IPS DF 6.9 (cell line): Measurements from ENCODE around the gene SRRM4.
"Not testable (repeated sequence)": the region's sequence is repeated elsewhere in the genome, so short reads cannot be mapped to it uniquely, and the experiment has no call there.

Experiments used
- DNase-seq: peaks from one replicate; pipeline ENCODE4 v3.0.0-alpha.2; 2013; ENCODE audit warnings: low read depth, low spot score
- H3K27ac ChIP-seq: one replicate; pipeline ENCODE4 v1.5.1; 2013; ENCODE audit warnings: low read length, control low read depth
- H3K27me3 ChIP-seq: 2 replicates; pipeline ENCODE4 v1.6.1; 2013; ENCODE audit warnings: mild to moderate bottlenecking, low read length; ENCODE audit not compliant: control insufficient read depth, insufficient read depth
- H3K36me3 ChIP-seq: 2 replicates; pipeline ENCODE4 v1.6.1; 2013; ENCODE audit warnings: low read length; ENCODE audit not compliant: control insufficient read depth, insufficient read depth
- H3K4me1 ChIP-seq: 2 replicates; pipeline ENCODE4 v1.6.1; 2013; ENCODE audit warnings: low read length; ENCODE audit not compliant: control insufficient read depth, insufficient read depth
- H3K4me3 ChIP-seq: 2 replicates; pipeline ENCODE4 v1.5.1; 2013; ENCODE audit warnings: mild to moderate bottlenecking, low read length
- H3K9me3 ChIP-seq: 2 replicates; pipeline ENCODE4 v1.6.1; 2013; ENCODE audit warnings: low read length, inconsistent platforms; ENCODE audit not compliant: control insufficient read depth, insufficient read depth
- WGBS: extraction: QIAGEN DNeasy Blood & Tissue Kit; methylation state at CpG from one replicate; pipeline ENCODE4 v1.1.7; 2013; ENCODE audit warnings: mixed read lengths, missing lambda C conversion rate; ENCODE audit not compliant: insufficient read length, insufficient coverage; 5-methylcytosine and 5-hydroxymethylcytosine counted together

The SRRM4 gene

GRCh38 chr12:119088685-119089379 lies 107.5 kb downstream of the SRRM4 start:
- H3K27ac ChIP-seq, result peak overlapping the region; percentile 29
- no peak overlapping the region for H3K4me3 ChIP-seq
- H3K9me3 ChIP-seq, result no peaks in the 10 kb centered on the region
- peaks cover 9% of the 10 kb centered on the region; the same call in 1 of the 2 replicates for H3K4me1 ChIP-seq
- no peak for DNase-seq
- no CpG with 5 or more reads among the region's 10 CpGs for WGBS
- no peaks in the 10 kb centered on the region for H3K27me3 ChIP-seq
- H3K36me3 ChIP-seq, result no peaks in the 10 kb centered on the region

- Histone ChIP-seq H3K27me3 (no peaks in the 10 kb centered on the region), H3K36me3 (no peaks in the 10 kb centered on the region), H3K27ac (no peak overlapping the region), H3K4me1 (peaks cover 9% of the 10 kb centered on the region; the same call in 1 of the 2 replicates), H3K9me3 (no peaks in the 10 kb centered on the region), H3K4me3 (no peak overlapping the region)
- no CpG with 5 or more reads among the region's 1 CpG for WGBS
- DNase-seq, result peak; percentile 84
Observed at GRCh38 chr12:119089380-119090013, 108.2 kb downstream of the SRRM4 start.

- no peak for DNase-seq
- Histone ChIP-seq H3K36me3 (no peaks in the 10 kb centered on the region), H3K27ac (no peak overlapping the region), H3K4me1 (peaks cover 9% of the 10 kb centered on the region; the same call in 1 of the 2 replicates), H3K27me3 (no peaks in the 10 kb centered on the region), H3K9me3 (no peaks in the 10 kb centered on the region), H3K4me3 (no peak overlapping the region)
- WGBS, result no CpG with 5 or more reads among the region's 1 CpG
Observed at GRCh38 chr12:119090276-119090675, 108.9 kb downstream of the SRRM4 start.

- DNase-seq, result no peak
- WGBS, result no CpG with 5 or more reads among the region's 3 CpGs
Observed at GRCh38 chr12:119090865-119091264, 109.5 kb downstream of the SRRM4 start.

GRCh38 chr12:119096429-119097202 lies 115.3 kb downstream of the SRRM4 start:
- Histone ChIP-seq H3K27ac (no peak overlapping the region), H3K4me3 (no peak overlapping the region), H3K9me3 (no peaks in the 10 kb centered on the region), H3K27me3 (no peaks in the 10 kb centered on the region), H3K36me3 (no peaks in the 10 kb centered on the region), H3K4me1 (no peaks in the 10 kb centered on the region)
- DNase-seq, result peak; percentile 58
- WGBS, result no CpG with 5 or more reads among the region's 11 CpGs

More at GRCh38 chr12:119090865-119091264, 109.5 kb downstream of the SRRM4 start:
- H3K4me1 ChIP-seq, result peaks cover 9% of the 10 kb centered on the region; the same call in 1 of the 2 replicates
- H3K27ac ChIP-seq, result no peak overlapping the region
- no peak overlapping the region for H3K4me3 ChIP-seq
- no peaks in the 10 kb centered on the region for H3K36me3 ChIP-seq
- H3K9me3 ChIP-seq, result no peaks in the 10 kb centered on the region
- no peaks in the 10 kb centered on the region for H3K27me3 ChIP-seq

- Histone ChIP-seq H3K4me3 (no peak overlapping the region), H3K27ac (no peak overlapping the region), H3K9me3 (no peaks in the 10 kb centered on the region), H3K36me3 (no peaks in the 10 kb centered on the region), H3K27me3 (no peaks in the 10 kb centered on the region), H3K4me1 (no peaks in the 10 kb centered on the region)
- DNase-seq, result no peak
- WGBS, result no CpG with 5 or more reads among the region's 3 CpGs
Observed at GRCh38 chr12:119100933-119101332, 119.6 kb downstream of the SRRM4 start.

- Histone ChIP-seq H3K4me1 (no peaks in the 10 kb centered on the region), H3K4me3 (no peak overlapping the region; the same call in 1 of the 2 replicates)
- WGBS, result no CpG with 5 or more reads among the region's 4 CpGs
Observed at GRCh38 chr12:119102274-119102673, 120.9 kb downstream of the SRRM4 start.

GRCh38 chr12:119102714-119103113 lies 121.4 kb downstream of the SRRM4 start:
- no peaks in the 10 kb centered on the region for H3K9me3 ChIP-seq
- H3K27me3 ChIP-seq, result no peaks in the 10 kb centered on the region
- no CpG with 5 or more reads among the region's 1 CpG for WGBS
- no peak for DNase-seq
- H3K4me3 ChIP-seq, result no peak overlapping the region
- no peaks in the 10 kb centered on the region for H3K4me1 ChIP-seq
- no peaks in the 10 kb centered on the region for H3K36me3 ChIP-seq
- H3K27ac ChIP-seq, result no peak overlapping the region

More at GRCh38 chr12:119102274-119102673, 120.9 kb downstream of the SRRM4 start:
- no peak for DNase-seq
- Histone ChIP-seq H3K27me3 (no peaks in the 10 kb centered on the region), H3K36me3 (no peaks in the 10 kb centered on the region), H3K27ac (no peak overlapping the region), H3K9me3 (no peaks in the 10 kb centered on the region)

- no CpG with 5 or more reads among the region's 4 CpGs for WGBS
- not testable (repeated sequence) for H3K4me1 ChIP-seq, DNase-seq, H3K27me3 ChIP-seq, H3K4me3 ChIP-seq, H3K36me3 ChIP-seq, H3K9me3 ChIP-seq, H3K27ac ChIP-seq
Observed at GRCh38 chr12:119104969-119105368, 123.6 kb downstream of the SRRM4 start.

GRCh38 chr12:119113496-119113986 lies 132.2 kb downstream of the SRRM4 start:
- Histone ChIP-seq H3K4me3 (no peak overlapping the region), H3K4me1 (no peaks in the 10 kb centered on the region), H3K27ac (no peak overlapping the region), H3K36me3 (no peaks in the 10 kb centered on the region), H3K9me3 (no peaks in the 10 kb centered on the region), H3K27me3 (no peaks in the 10 kb centered on the region)
- WGBS, result no CpG with 5 or more reads among the region's 9 CpGs
- DNase-seq, result no peak
